ENCODE measurements around the gene BICC1. TPM values are rescaled to one million over a fixed set of nuclear protein-coding genes. Genes with fewer than 3 reads are reported as not detected.

Gene BICC1
- total RNA-seq, 1 donor from 2014 or later: 30.3 TPM

DNA sequence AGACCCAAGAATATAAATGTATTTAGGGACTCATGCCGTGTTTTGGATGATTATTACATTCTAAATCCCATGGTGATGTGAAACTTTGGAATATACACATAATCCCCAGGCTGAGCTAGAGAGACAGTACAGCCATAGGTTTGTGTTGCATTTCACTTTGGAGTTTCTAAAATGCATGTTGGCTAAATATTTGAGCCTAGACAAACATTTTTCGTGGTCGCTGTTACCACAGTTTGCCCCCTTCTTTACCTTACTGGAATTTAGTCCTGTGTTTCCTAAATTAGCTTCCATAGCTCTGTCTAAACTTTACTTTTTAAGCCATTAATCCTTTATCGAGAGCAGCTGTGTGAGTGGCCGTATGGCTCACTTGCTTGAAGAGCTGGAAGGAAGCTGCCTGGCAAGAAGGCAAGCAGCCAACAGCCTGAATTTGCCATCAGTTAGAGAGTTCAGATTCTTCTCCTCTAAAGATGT, 192.0 kb downstream of the BICC1 start:
- DNase-seq: no peak

DNA sequence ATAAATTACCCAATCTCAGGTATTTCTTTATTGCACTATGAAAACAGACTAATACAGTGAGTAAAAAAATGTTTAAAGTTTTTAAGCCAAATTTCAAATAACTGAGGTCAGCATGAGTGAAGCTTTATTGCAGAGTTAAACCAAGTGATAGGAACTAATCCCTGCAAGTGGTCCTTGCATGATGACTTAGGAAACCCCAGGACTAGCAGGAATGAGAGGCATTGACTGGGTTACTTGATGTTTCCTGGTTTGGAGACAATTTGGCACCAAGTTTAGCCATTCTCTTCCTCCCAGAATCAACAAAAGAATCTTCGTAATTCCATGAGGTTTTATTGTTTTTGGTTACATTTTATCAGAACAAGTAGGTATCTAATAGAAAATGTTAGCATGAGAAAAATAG, 194.2 kb downstream of the BICC1 start:
- no peak for DNase-seq

DNA sequence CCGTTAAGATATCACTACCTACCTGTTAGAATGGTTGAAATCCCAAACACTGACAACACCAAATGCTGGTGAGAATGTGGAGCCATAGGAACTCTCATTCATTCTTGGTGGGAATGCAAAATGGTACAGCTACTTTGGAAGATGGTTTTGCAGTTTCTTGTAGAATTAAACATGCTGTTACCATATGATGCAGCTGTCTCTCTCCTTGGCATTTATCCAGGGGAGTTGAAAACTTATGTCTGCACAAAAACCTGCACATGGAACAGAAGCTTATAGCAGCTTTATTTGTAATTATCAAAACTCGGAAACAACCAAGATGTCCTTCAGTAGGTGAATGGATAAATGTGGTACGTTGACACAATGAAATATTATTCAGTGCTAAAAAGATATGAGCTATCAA, 199.5 kb downstream of the BICC1 start:
- peak; percentile 50 for DNase-seq

DNA sequence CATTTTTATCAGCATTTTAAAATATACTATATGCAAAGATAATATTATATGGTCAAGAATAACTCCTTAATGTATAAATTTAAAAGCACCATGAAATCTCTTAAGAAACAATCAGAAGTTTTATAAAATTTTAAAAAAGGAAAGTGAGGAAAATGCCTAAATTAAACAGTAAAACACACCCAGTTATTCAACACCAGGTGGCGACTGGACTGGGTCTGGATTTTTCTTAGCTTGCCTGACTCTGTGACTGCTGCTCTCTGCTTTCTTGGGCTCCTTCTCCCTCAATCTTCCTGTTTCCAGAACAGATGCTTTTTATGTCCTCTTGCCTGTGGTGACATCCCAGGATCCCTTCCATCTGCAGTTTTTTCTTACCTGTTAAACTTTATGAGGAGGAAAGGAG, 200.3 kb downstream of the BICC1 start:
- DNase-seq: no peak

DNA sequence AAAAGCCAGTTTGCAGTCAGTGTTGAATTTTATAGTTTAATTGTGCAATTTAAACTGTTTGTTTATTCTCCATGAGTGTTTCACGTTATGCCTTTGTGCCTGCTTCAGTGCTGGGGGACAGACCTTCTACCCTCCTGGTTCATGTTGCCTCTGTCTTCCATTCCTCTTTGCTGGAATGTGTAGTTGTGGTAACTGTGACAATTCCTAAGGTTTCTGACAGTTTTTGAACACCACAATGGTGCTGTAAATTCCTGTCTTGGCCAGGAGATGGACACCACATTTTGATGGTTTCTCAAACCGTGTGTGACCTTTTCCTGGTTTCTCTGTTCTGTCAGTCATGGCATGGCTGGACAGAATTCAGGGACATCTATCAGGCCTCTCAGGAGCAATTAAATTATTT, 201.7 kb downstream of the BICC1 start:
- no peak for DNase-seq

DNA sequence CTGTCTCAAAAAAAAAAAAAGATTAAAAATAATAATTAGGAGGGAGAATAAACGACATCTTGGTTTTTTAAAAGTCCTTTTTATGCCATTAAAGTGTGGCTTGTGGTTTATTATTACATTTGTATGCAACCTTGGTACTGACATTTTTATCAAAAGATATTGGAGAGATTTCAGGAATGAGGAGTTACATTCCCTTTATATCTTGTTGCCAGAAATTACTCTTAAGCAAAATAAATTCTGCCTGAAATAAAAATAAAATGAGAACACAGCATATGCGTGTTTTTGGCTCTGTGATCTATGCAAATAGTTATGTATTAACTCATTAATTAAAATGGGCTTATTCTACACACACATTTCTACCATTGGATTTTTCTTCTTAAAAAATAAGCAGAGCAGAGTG, 202.4 kb downstream of the BICC1 start:
- peak; percentile 50 for DNase-seq

DNA sequence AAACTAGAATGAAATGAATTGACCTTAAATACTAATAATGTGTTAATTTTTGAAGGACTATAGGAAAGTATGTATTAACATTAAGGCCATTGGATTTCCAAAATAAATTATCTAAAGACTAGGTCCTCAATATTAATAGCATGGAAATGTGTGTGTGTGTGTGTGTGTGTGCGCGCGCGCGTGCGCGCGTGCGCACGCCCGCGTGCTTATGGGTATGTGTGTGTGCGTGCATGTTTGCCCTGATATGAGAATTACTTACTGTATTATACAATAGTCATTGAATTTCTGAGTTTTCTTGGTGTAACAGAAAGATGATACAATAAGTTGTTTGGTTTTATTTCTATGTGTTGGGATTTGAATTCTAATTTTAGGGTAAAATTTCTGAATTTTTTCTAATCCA, 205.9 kb downstream of the BICC1 start:
- DNase-seq: no peak

DNA sequence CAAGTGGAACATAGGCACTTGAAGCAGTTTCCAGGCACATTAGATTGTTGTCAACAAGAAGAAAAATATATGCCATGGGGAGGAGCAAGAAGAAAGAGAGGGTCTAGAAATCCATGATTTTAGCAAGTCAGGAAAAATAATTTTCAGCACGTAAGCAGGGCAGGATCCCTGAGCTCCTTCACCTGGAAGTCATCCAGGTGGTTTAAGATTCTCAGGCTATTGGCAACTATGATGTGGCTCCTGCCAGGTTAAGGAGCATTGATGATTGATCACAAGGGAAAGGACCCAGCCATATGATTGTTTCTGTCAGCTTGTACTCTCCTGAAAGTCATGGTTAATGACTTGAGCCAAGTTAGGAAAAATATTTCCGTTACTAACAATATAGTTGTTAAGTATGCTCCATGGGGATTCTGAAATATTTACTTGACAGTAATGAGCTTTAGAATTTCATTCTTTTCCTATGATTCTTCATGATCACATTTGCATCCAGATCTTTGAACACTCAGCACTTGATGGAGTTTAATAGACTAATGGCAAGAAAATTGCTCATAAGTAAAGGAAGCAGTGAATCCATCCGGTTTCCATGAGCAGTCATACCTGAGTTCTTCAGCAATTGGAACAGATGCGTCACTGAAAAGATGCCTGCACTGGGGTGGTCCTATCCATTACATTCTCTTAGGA, 209.1 kb downstream of the BICC1 start:
- DNase-seq: peak; percentile 93

DNA sequence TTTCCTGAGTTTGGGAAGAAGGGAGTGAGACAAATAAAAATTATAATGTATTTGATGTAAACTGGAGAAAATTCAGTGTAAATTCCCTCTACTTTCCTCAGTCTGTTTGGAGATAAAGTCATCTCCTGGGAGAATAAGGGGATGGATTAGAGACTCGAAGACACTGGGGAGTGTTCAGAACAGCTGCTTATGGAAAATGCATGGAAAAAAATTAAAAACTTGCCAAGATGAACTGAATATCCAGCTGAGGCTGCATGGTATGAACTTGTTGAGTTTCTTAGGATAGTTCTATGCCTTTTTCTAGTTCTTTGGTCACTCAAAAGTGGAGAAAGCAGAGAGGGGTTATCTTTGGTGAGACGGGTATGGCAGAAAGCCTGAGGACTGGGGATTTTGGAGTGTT, 210.5 kb downstream of the BICC1 start:
- peak; percentile 35 for DNase-seq

DNA sequence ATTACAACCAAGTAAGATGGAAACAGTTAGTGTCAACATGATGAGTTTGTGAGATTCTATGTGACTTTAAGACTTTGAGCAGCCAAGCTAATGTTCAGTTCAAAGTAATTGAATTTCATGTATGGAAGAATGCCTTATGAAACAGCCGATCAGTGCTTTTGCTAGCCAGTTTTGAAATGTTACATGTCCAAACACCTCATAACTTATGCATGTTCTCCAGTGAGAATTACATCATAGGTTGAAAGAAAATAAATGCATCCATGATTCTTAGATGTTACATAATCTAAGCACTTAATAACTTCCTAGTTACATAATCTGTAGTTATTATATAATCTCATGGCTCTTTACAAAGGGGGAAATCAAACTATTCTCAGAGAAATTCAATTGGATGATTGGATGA, 211.3 kb downstream of the BICC1 start:
- peak; percentile 81 for DNase-seq

DNA sequence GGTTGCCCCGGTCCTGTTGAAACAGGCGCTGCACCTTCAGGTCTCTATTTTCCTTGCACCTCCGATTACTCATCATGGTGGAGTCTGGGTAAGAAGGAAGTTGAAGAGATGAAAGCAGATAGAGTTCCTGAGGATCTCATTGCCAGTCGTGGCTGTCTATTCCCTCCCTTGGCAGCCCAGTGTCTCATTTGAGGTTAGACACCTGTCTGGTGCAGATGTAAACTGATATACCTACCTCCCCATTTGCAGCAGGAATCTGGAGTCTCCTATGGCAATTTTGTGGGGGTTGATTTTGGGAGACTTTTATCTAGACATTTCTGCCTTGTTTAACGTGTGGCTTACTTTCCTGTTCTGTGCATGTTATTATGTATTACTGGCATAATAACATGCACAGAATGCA, 212.1 kb downstream of the BICC1 start:
- DNase-seq: no peak

DNA sequence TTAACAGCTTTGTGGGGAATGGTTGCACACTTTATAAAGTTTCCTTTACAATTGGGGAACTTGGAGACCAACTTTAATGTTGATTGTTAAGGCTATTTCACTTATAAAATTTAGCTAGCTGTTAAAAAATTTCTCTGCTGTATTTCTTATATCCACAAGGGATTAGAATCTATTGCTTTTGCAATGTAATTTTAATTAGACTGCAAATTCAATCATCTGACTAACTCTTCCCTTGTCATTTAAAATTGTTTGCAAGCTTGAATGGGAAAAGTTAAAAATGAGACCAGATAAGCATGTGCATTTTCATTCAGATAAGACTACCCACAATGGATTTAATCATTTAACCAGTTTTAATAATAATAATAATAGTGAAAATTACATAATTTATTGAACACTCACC, 213.2 kb downstream of the BICC1 start:
- DNase-seq: no peak

DNA sequence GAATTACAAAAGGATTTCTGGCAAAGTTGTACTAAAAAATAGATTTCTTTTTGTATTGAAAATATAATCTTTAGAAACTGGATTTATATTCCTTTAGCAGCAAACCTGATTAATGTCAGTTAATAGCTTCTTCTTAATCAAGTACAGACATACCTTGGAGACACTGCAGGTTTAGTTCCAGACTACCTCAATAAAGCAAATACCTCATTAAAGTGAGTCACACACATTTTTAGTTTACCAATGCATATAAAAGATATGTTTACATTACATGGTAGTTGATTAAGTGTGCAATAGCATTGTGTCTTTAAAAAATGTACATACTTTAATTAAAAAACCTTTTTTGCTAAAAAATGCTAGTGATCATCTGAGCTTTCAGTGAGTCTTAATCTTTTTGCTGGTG, 215.0 kb downstream of the BICC1 start:
- no peak for DNase-seq

DNA sequence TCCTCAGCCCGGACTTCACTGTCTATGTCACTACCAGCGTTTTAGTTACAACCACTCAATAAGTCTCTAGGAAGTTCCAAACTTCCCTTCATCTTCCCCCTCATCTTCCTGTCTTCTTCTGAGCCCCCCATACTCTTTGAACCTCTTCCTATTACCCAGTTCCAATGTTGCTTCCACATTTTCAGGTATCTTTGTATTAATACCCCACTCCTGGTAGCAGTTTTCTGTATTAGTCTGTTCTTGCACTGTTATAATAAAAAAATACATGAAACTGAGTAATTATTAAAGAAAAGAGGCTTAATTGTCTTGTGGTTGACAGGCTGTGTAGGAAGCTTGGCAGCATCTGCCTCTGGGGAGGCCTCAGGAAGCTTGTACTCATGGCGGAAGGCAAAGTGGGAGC, 218.6 kb downstream of the BICC1 start:
- no peak for DNase-seq

DNA sequence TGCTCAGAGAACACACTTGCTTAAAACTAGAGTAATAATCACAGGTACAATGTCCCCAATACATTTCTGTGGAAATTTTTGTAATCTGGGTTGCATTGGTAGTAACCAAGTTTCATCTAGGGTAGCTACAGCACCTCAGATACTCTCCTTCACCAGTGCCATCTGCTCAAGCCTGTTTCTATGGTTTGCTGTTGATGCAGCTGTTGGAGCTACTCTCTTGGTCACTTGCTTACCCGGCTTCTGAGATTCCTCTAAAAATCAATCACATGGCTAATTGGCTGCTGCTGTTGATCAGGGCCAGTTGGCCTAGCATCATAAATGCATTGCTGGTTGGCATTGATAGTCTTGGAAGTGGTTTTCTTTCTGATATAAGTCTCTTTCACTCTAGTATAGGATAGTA, 220.8 kb downstream of the BICC1 start:
- DNase-seq: no peak

DNA sequence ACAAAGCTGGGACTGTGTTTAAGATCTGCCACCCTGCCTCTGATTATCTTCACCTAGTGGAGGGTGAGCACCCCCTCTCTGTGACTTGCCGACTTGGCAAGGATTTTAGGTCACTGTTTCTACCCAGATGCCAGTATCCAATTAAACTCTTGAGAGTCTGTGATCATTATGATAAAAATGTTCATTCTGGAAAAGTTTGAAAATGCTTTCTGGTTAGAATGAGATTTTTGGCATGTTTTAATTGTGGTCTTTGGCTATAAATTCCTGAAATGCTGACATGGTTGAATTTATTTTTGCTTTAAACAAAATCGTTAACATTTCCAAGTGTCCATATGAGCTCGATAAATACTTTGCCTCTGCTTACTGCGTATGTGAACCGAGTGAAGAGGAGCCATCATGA, 221.4 kb downstream of the BICC1 start:
- DNase-seq: peak; percentile 76

DNA sequence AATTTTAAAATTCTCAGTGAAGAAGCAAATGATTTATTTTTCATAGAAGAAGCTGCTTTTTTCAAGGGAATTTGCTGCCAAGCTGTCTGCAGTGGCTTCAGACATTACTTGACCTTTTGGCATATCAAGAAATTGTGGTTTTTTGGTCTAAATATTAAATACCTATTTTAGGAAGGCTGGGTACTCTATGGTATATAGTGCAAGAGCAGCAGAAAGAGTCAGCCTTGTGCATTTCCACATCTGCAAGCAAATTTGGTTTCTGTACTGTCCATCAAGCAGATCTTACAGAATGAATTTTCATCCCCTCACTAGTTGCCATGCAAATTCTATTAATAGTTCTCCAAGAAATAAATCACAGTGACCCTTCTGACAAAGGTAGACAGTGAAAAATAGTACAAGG, 222.0 kb downstream of the BICC1 start:
- DNase-seq: no peak

DNA sequence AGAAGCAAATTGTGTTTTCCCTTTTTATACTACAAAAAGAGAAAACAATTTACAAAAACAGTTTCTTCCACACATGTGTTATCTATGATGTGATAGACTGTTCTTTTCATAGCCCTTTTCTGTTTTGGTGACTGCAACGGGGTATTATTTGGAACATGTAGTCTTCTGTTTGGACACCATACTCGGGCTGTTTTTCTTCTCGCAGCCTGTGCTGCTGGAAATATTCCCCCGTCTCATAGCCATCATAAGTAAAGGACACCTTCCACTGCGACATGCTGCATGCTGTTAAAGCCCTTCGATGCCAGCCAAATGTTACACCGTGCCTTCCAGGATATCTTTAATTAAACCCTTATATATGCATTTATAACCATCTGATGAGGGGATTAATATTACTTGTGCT, 222.4 kb downstream of the BICC1 start:
- DNase-seq: no peak

DNA sequence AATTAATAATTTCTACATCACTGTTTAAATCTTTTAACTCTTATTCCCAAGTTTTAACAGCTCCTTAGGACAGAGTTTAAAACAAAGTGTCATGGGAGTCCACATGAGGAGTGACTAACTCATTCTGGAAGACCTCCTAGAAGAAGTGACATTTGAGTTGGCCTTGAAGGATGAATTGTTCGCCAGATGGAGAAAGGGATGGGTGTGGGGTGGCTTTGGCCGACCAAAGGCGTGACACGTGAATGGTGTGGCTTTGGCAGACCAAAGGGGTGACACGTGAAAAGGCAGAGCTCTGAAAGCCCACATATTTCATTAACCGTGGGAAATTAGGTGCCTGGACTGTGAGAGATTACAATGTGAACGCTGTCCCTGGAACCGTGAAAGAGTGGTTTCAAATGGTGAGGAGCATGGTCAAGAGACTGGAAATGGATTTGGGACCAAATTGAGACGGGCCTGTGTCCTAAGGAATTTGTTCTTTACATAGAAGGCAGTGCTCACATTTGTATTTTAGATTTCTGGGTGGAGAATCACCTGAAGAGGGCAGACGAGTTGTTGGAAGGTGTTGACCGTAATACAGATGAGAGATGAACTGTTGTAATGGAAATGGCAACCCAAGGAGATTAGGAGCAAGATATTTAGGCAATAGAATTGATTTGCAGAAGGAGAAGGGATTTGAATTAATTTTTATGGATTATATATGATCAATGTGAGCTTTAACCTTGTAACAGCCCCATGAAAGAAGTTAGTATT, 228.1 kb downstream of the BICC1 start:
- no peak for DNase-seq

DNA sequence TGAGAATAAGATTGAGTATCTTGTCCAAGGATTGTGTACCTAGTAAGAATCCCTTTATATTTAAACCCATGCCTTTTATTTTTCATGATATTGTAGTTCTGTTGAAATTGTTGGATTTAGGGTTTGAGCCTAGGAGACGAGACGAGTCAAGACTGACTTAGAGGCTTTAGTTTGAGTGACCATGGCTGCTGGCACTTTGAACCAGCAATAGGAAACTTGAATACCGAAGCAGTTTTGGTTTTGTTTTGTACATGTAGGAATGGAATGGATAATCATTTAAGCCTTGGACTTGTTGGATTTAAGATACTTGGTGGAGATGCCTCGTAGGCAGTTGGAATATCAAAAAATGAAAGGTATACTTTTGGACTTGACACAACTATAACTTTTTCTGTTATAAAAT, 229.0 kb downstream of the BICC1 start:
- no peak for DNase-seq

DNA sequence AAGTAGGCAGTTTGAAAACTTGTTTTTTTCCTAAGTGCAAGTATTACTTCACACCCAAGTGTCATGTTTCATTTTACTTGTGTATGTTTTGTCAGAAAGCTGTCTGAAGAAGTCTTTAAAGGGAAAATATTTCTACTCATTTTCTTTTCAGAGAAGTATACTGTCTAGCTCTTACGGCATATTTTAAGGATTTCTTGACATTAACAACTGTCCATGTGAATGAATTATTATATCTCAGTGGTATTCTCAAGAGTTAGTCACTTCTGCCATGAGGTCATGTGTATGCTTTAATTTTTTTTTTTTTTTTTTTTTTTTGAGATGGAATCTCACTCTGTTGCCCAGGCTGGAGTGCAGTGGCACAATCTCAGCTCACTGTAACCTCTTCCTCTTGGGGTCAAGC, 229.5 kb downstream of the BICC1 start:
- no peak for DNase-seq

DNA sequence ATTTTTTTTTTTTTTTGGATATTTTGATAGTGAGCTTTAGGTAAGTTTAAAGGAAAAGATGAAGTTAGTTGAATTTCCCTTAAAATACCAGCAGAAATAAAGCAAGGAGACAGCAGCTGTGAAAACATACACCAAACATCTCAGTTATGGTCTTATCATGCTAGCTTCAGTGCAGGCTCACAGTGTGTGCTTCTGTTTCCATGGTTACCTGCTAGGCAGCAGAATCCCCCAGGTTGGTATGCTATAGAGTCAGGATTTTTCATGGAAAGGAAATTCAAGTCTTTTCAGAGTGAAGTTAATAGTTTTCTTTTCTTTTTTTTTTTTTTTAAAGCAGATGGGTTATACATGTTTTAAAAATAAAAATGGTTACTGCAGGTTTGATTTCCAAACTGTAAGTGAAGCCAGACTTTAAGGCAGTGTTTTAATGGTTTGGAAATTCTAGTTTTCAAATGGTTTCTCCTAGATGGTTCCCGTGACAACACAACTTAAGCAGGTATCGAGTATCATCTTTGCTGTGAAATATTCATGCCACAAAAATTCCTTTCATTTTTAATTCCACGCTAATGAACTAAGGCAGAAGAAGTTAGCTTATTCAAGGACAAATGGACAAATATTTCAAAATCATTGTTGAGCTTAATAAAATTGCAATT, 230.9 kb downstream of the BICC1 start:
- DNase-seq: no peak

DNA sequence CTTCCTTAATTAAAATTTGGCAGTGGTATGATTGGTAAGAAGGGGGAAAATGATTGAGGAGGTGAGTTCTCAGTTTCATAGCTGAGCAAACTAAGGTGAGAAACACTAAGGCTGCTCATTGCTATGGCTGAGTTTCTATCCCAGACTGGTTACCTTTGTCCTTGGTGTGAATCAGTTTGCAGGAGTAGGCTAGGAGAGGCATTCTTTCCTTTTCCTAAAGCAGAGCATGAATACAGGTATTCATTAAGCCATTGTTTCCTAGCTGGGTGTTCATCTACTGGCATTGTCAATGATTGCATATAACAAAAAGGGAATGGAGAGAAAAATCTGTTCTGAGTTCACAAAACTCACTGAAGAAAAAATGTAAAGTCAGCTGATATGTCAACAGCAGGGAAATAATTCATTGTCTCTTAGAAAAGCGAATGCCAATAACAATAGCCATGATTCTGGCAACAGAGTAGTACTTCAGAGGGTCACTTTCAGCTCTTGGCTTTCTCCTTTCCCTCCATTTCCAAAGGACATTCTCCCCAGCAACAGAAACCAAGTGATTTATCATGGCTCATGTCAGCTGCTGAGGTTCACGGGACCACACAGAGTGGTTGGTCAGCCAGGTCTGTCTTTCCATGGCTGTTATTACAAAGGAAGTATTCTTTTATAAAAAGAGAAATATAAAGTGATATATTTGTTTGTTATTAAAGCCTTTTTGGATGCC, 234.0 kb downstream of the BICC1 start:
- DNase-seq: peak; percentile 48
